ENCODE data around the gene AOAH. TPM values are rescaled to one million over a fixed set of nuclear protein-coding genes. Genes with fewer than 3 reads are reported as not detected.

Gene AOAH
- total RNA-seq, 2 donors from 2014 or later = 0.70 to 1.6 TPM

DNA sequence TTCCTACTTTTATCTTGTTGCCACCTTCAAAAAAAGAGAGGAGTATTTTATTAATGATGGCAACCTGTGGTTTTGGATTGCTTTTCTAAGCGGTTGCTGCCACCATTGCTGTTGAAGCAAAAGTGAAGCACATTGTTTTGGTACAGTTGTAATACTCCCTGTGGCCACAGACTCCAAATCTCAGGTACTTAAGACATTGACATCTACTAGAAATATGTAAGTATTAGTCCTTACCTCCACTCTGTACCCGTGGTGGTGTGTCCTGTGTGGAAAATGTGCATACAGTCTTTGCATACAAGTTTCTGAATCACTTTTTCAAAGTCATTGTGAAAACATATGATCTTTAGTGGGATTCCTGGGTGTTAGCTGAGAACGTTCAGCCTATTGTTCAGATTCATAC, 248.9 kb downstream of the AOAH start:
- no peak overlapping the region for H3K27ac ChIP-seq (ENCODE audit: low read depth, low read length)
- no peak overlapping the region for H3K4me3 Mint-ChIP-seq
- 86% methylated on average over 2 of the region's 3 CpGs; no CpG with 5 or more reads in 1 of the 2 experiments for WGBS, 2 experiments (ENCODE audit: insufficient coverage in 1 of 2, insufficient read length in 1 of 2)
- H3K4me3 ChIP-seq (ENCODE audit: low read length) = no peak overlapping the region
- no peaks in the 10 kb centered on the region for H3K4me1 ChIP-seq (ENCODE audit: control insufficient read depth, insufficient read depth, low read length)
- H3K27me3 Mint-ChIP-seq (ENCODE audit: insufficient read depth) = no peaks in the 10 kb centered on the region
- H3K27me3 ChIP-seq (ENCODE audit: control insufficient read depth, insufficient read depth, low read length, poor library complexity, severe bottlenecking) = no peaks in the 10 kb centered on the region
- TF ChIP-seq, protein P1, sequence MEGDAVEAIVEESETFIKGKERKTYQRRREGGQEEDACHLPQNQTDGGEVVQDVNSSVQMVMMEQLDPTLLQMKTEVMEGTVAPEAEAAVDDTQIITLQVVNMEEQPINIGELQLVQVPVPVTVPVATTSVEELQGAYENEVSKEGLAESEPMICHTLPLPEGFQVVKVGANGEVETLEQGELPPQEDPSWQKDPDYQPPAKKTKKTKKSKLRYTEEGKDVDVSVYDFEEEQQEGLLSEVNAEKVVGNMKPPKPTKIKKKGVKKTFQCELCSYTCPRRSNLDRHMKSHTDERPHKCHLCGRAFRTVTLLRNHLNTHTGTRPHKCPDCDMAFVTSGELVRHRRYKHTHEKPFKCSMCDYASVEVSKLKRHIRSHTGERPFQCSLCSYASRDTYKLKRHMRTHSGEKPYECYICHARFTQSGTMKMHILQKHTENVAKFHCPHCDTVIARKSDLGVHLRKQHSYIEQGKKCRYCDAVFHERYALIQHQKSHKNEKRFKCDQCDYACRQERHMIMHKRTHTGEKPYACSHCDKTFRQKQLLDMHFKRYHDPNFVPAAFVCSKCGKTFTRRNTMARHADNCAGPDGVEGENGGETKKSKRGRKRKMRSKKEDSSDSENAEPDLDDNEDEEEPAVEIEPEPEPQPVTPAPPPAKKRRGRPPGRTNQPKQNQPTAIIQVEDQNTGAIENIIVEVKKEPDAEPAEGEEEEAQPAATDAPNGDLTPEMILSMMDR (conservative IDR thresholded peaks at IDR 0.05) = peak; percentile 46
- H3K9me3 Mint-ChIP-seq = no peaks in the 10 kb centered on the region
- DNase-seq = no peak
- H3K9ac ChIP-seq (ENCODE audit: extremely low read depth, low read length, poor library complexity, severe bottlenecking) = no peak overlapping the region
- no peak overlapping the region for H3K27ac Mint-ChIP-seq
- no peaks in the 10 kb centered on the region for H3K36me3 ChIP-seq (ENCODE audit: control insufficient read depth, insufficient read depth, low read length)
- H3K9me3 ChIP-seq (ENCODE audit: control insufficient read depth, low read length) = no peaks in the 10 kb centered on the region
- peaks cover 3% of the 10 kb centered on the region for H3K4me1 Mint-ChIP-seq
- no peaks in the 10 kb centered on the region for H3K36me3 Mint-ChIP-seq (ENCODE audit: low read depth)

DNA sequence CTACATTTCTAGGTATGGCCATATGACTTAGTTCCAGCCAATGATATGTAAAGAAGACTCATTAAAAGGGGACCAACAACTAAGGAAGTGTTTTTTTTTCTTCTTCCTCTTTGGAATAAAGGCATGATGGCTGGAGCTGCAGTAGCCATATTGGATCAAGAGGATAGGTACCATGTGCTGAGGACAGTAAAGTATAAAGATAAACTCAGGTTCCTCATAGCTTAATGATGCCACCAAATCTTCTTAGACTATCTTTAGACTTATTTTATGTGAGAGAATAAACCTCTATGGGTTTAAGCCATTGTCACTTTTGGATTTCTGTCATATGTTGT, 249.3 kb downstream of the AOAH start:
- Histone ChIP-seq H3K9me3 (ENCODE audit: control insufficient read depth, low read length) (no peaks in the 10 kb centered on the region), H3K4me3 (ENCODE audit: low read length) (no peak overlapping the region), H3K9ac (ENCODE audit: extremely low read depth, low read length, poor library complexity, severe bottlenecking) (no peak overlapping the region), H3K4me1 (ENCODE audit: control insufficient read depth, insufficient read depth, low read length) (no peaks in the 10 kb centered on the region), H3K27me3 (ENCODE audit: control insufficient read depth, insufficient read depth, low read length, poor library complexity, severe bottlenecking) (no peaks in the 10 kb centered on the region), H3K36me3 (ENCODE audit: control insufficient read depth, insufficient read depth, low read length) (no peaks in the 10 kb centered on the region), H3K27ac (ENCODE audit: low read depth, low read length) (no peak overlapping the region)
- no peak overlapping the region for H3K27ac Mint-ChIP-seq
- H3K4me1 Mint-ChIP-seq = peaks cover 3% of the 10 kb centered on the region
- no peaks in the 10 kb centered on the region for H3K36me3 Mint-ChIP-seq (ENCODE audit: low read depth)
- no peak overlapping the region for H3K4me3 Mint-ChIP-seq
- TF ChIP-seq, protein P1 (conservative IDR thresholded peaks at IDR 0.05) = no peak
- DNase-seq = no peak
- H3K27me3 Mint-ChIP-seq (ENCODE audit: insufficient read depth) = no peaks in the 10 kb centered on the region
- no peaks in the 10 kb centered on the region for H3K9me3 Mint-ChIP-seq

DNA sequence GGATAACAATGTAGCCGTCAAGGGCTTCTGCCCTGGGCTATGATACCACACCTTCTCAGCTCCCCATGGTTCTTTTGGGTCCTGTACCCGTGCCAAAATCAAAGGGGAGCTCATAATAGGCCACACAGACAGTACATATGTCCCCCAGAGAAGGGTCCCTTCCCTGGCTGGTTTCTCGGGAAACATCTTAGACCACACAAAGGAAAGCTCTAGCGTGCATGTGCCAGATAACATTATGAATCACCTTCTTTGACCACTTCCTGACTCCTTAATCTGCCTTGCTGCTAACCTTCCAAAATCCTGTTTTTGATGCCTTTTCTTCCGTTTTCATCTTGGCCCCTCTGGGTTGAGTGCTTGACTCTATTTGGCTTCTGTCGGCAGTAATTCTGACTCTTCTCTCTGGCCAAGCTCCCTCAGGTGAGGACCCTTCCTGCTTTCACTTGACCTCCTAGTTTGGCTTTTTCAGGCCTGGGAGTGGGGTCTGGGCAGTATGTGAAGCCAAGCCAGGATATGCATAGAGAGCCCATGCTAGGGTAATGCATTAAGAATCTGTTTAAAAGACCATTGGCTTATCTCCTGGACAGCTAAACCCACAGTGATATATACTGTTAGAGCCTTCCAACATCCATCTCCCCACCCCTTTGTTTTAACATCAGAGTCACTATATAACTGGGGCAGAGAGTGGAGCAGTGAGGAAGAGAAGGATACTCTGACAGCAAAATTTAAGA, 249.8 kb downstream of the AOAH start:
- Mint-ChIP-seq H3K36me3 (ENCODE audit: low read depth) (no peaks in the 10 kb centered on the region), H3K4me3 (no peak overlapping the region), H3K27me3 (ENCODE audit: insufficient read depth) (no peaks in the 10 kb centered on the region), H3K27ac (no peak overlapping the region), H3K9me3 (no peaks in the 10 kb centered on the region), H3K4me1 (peaks cover 3% of the 10 kb centered on the region)
- Histone ChIP-seq H3K9me3 (ENCODE audit: control insufficient read depth, low read length) (no peaks in the 10 kb centered on the region), H3K36me3 (ENCODE audit: control insufficient read depth, insufficient read depth, low read length) (no peaks in the 10 kb centered on the region), H3K9ac (ENCODE audit: extremely low read depth, low read length, poor library complexity, severe bottlenecking) (no peak overlapping the region), H3K4me3 (ENCODE audit: low read length) (no peak overlapping the region), H3K4me1 (ENCODE audit: control insufficient read depth, insufficient read depth, low read length) (no peaks in the 10 kb centered on the region), H3K27me3 (ENCODE audit: control insufficient read depth, insufficient read depth, low read length, poor library complexity, severe bottlenecking) (no peaks in the 10 kb centered on the region), H3K27ac (ENCODE audit: low read depth, low read length) (no peak overlapping the region)
- TF ChIP-seq, protein P1 (conservative IDR thresholded peaks at IDR 0.05) = no peak
- 91 to 93% methylated on average over 5 to 6 of the region's 6 CpGs for WGBS, 2 experiments (ENCODE audit: insufficient coverage in 1 of 2, insufficient read length in 1 of 2)
- no peak for DNase-seq

All from endodermal cell (in vitro differentiated cells).